Activated CD8-positive, alpha-beta T cell treated with anti-CD3 and anti-CD28 coated beads, Interleukin-2, amount 10 ng/mL, durations not matched to agents 7 days and 5 days (primary cell): Measurements from ENCODE around the gene NRGN. TPM values are rescaled to one million over a fixed set of nuclear protein-coding genes. Genes with fewer than 3 reads are reported as not detected.

ENCODE experiments used
- ATAC-seq: fragments of 150-1000 bp; cut with Tn5 transposase; one replicate; pipeline ENCODE4 v1.10.0; 2021; ENCODE audit warnings: moderate library complexity
- CTCF ChIA-PET: fragments of 350-600 bp; sonication (Branson Sonifier 250); formaldehyde crosslinking; loops from one replicate; lab custom pipeline; 2021; ENCODE audit warnings: antibody characterized with exemption; lab: Charles Lee
- POLR2A ChIA-PET: fragments of 350-600 bp; sonication (Branson Sonifier 250); formaldehyde crosslinking; loops from one replicate; lab custom pipeline; 2021; ENCODE audit warnings: antibody characterized with exemption; lab: Charles Lee
- DNase-seq: peaks from one replicate; pipeline ENCODE4 v3.0.0-alpha.2; 2020
- H3K27ac Mint-ChIP-seq: one replicate; pipeline ENCODE4 v1.8.0; 2021; ENCODE audit warnings: mild to moderate bottlenecking, mixed read lengths
- H3K27me3 Mint-ChIP-seq: one replicate; pipeline ENCODE4 v1.8.0; 2021; ENCODE audit warnings: low read depth, mixed read lengths
- H3K36me3 Mint-ChIP-seq: one replicate; pipeline ENCODE4 v1.8.0; 2021; ENCODE audit warnings: low read depth, mixed read lengths
- H3K4me1 Mint-ChIP-seq: one replicate; pipeline ENCODE4 v1.8.0; 2021; ENCODE audit warnings: low read depth, mixed read lengths
- H3K4me3 Mint-ChIP-seq: one replicate; pipeline ENCODE4 v1.8.0; 2021; ENCODE audit warnings: mild to moderate bottlenecking, mixed read lengths
- H3K9me3 Mint-ChIP-seq: one replicate; pipeline ENCODE4 v1.8.0; 2022; ENCODE audit warnings: mixed read lengths; ENCODE audit not compliant: insufficient read depth
- total RNA-seq, 2 experiments: library from RNA; stranded (reverse); gene quantifications; one replicate each; pipeline ENCODE4 v1.2.3, GENCODE V29; 2021

Gene NRGN
- total RNA-seq, 2 experiments from 2014 or later: 5.7 to 6.1 TPM

GRCh38 chr11:124751741-124752470, 12.2 kb downstream of the NRGN start, which contains the start of gene VSIG2:
Gene VSIG2, minus strand, starts transcription at chr11:124752255. Its CDS starts 118 bp downstream, at chr11:124752137.
- peak within 1 kb of the TSS; percentile 67 for H3K27ac Mint-ChIP-seq
- no peak for ATAC-seq
- POLR2A ChIA-PET: interaction anchor here (0.6 kb wide), 2 partner anchors 77 to 129 kb away, joined by 3 read pairs; partner anchors contain the start of gene TBRG1
- peaks cover 29% of the 10 kb centered on the region for H3K4me1 Mint-ChIP-seq
- CTCF ChIA-PET: interaction anchor here (0.9 to 4.3 kb wide), 5 partner anchors 12 to 107 kb away, joined by 3 to 26 read pairs (median 3); partner anchors contain the start of gene ESAM
- no peaks in the 10 kb centered on the region for H3K36me3 Mint-ChIP-seq
- DNase-seq: no peak
- H3K27me3 Mint-ChIP-seq: peaks cover 18% of the 10 kb centered on the region
- H3K4me3 Mint-ChIP-seq: peak within 1 kb of the TSS; percentile 25
- H3K9me3 Mint-ChIP-seq: no peaks in the 10 kb centered on the region

GRCh38 chr11:124752471-124753102, 12.8 kb downstream of the NRGN start:
- DNase-seq (no peak), ATAC-seq (no peak)
- ChIA-PET POLR2A (interaction anchor here (0.6 kb wide), 2 partner anchors 78 to 130 kb away, joined by 3 read pairs; partner anchors contain the start of gene TBRG1), CTCF (interaction anchor here (0.6 to 4.3 kb wide), 8 partner anchors 11 to 124 kb away, joined by 3 to 26 read pairs (median 3); partner anchors contain the start of gene ESAM)
- Mint-ChIP-seq H3K27me3 (peaks cover 24% of the 10 kb centered on the region), H3K9me3 (no peaks in the 10 kb centered on the region), H3K4me1 (peaks cover 25% of the 10 kb centered on the region), H3K27ac (peak overlapping the region; percentile 67), H3K36me3 (no peaks in the 10 kb centered on the region), H3K4me3 (peak overlapping the region; percentile 25)

- Mint-ChIP-seq H3K27ac (no peak overlapping the region), H3K4me3 (no peak overlapping the region), H3K27me3 (peaks cover 23% of the 10 kb centered on the region), H3K9me3 (no peaks in the 10 kb centered on the region), H3K36me3 (no peaks in the 10 kb centered on the region), H3K4me1 (peaks cover 29% of the 10 kb centered on the region)
- DNase-seq (no peak), ATAC-seq (no peak)
- ChIA-PET CTCF (interaction anchor here (0.6 to 4.3 kb wide), 8 partner anchors 10 to 123 kb away, joined by 3 to 26 read pairs (median 3); partner anchors contain the start of gene ESAM), POLR2A (no interaction called here)
Measured at GRCh38 chr11:124753205-124753604, 13.5 kb downstream of the NRGN start.

GRCh38 chr11:124753624-124754023, 13.9 kb downstream of the NRGN start:
- Mint-ChIP-seq H3K27ac (no peak overlapping the region), H3K4me1 (peaks cover 30% of the 10 kb centered on the region), H3K9me3 (no peaks in the 10 kb centered on the region), H3K4me3 (no peak overlapping the region), H3K27me3 (peaks cover 26% of the 10 kb centered on the region), H3K36me3 (no peaks in the 10 kb centered on the region)
- DNase-seq (no peak), ATAC-seq (no peak)
- CTCF ChIA-PET: interaction anchor here (0.9 to 4.3 kb wide), 4 partner anchors 10 to 123 kb away, joined by 3 to 26 read pairs (median 4); partner anchors contain the start of gene ESAM
- POLR2A ChIA-PET: no interaction called here

GRCh38 chr11:124754309-124754708, 14.6 kb downstream of the NRGN start:
- Mint-ChIP-seq H3K9me3 (no peaks in the 10 kb centered on the region), H3K27ac (no peak overlapping the region), H3K4me3 (no peak overlapping the region), H3K4me1 (peaks cover 26% of the 10 kb centered on the region), H3K27me3 (peaks cover 31% of the 10 kb centered on the region), H3K36me3 (no peaks in the 10 kb centered on the region)
- DNase-seq: no peak
- no peak for ATAC-seq
- ChIA-PET CTCF (interaction anchor here (1.0 to 4.3 kb wide), 2 partner anchors 9 to 84 kb away, joined by 3 to 26 read pairs; partner anchors contain the start of gene ESAM), POLR2A (no interaction called here)

GRCh38 chr11:124754710-124755109, 15.0 kb downstream of the NRGN start:
- H3K36me3 Mint-ChIP-seq: no peaks in the 10 kb centered on the region
- no peak for ATAC-seq
- no peaks in the 10 kb centered on the region for H3K9me3 Mint-ChIP-seq
- no peak for DNase-seq
- CTCF ChIA-PET: interaction anchor here (1.0 to 4.3 kb wide), 4 partner anchors 9 to 86 kb away, joined by 3 to 26 read pairs (median 6); partner anchors contain the start of gene ESAM
- peaks cover 28% of the 10 kb centered on the region for H3K4me1 Mint-ChIP-seq
- H3K27me3 Mint-ChIP-seq: peaks cover 34% of the 10 kb centered on the region
- POLR2A ChIA-PET: no interaction called here
- no peak overlapping the region for H3K4me3 Mint-ChIP-seq
- H3K27ac Mint-ChIP-seq: peak overlapping the region; percentile 61

- Mint-ChIP-seq H3K27ac (no peak overlapping the region), H3K4me3 (no peak overlapping the region)
- no peak for DNase-seq
Measured at GRCh38 chr11:124756033-124756752, 16.5 kb downstream of the NRGN start.

GRCh38 chr11:124756753-124757227, 17.0 kb downstream of the NRGN start:
- POLR2A ChIA-PET: no interaction called here

More at GRCh38 chr11:124756033-124756752, 16.5 kb downstream of the NRGN start:
- POLR2A ChIA-PET: no interaction called here
- no peaks in the 10 kb centered on the region for H3K36me3 Mint-ChIP-seq
- ATAC-seq: no peak
- H3K27me3 Mint-ChIP-seq: peaks cover 40% of the 10 kb centered on the region
- CTCF ChIA-PET: interaction anchor here (0.6 to 2.3 kb wide), 6 partner anchors 9 to 87 kb away, joined by 3 to 7 read pairs (median 5); no protein-coding TSS in a partner anchor
- no peaks in the 10 kb centered on the region for H3K9me3 Mint-ChIP-seq
- peaks cover 31% of the 10 kb centered on the region for H3K4me1 Mint-ChIP-seq

GRCh38 chr11:124757320-124757719, 17.6 kb downstream of the NRGN start:
- ATAC-seq (no peak), DNase-seq (no peak)
- ChIA-PET POLR2A (no interaction called here), CTCF (interaction anchor here (1.5 to 2.3 kb wide), 3 partner anchors 11 to 88 kb away, joined by 6 to 23 read pairs (median 7); no protein-coding TSS in a partner anchor)
- Mint-ChIP-seq H3K27me3 (peaks cover 46% of the 10 kb centered on the region), H3K9me3 (no peaks in the 10 kb centered on the region), H3K4me3 (no peak overlapping the region), H3K36me3 (no peaks in the 10 kb centered on the region), H3K27ac (no peak overlapping the region), H3K4me1 (peaks cover 37% of the 10 kb centered on the region)

More at GRCh38 chr11:124756753-124757227, 17.0 kb downstream of the NRGN start:
- Mint-ChIP-seq H3K27me3 (peaks cover 46% of the 10 kb centered on the region), H3K4me3 (no peak overlapping the region), H3K36me3 (no peaks in the 10 kb centered on the region), H3K27ac (no peak overlapping the region), H3K9me3 (no peaks in the 10 kb centered on the region), H3K4me1 (peaks cover 36% of the 10 kb centered on the region)
- no peak for DNase-seq
- ATAC-seq: no peak
- CTCF ChIA-PET: interaction anchor here (1.5 to 2.3 kb wide), 3 partner anchors 10 to 88 kb away, joined by 6 to 7 read pairs (median 7); no protein-coding TSS in a partner anchor

- Mint-ChIP-seq H3K27ac (no peak overlapping the region), H3K36me3 (no peaks in the 10 kb centered on the region), H3K27me3 (peaks cover 46% of the 10 kb centered on the region), H3K4me3 (peak overlapping the region; percentile 58), H3K9me3 (no peaks in the 10 kb centered on the region), H3K4me1 (peaks cover 39% of the 10 kb centered on the region)
- peak; percentile 70 for ATAC-seq
- ChIA-PET POLR2A (interaction anchor here (2.8 kb wide), 1 partner anchor 12 kb away, joined by 7 read pairs; no protein-coding TSS in a partner anchor), CTCF (interaction anchor here (0.9 to 2.3 kb wide), 12 partner anchors 9 to 114 kb away, joined by 3 to 23 read pairs (median 4); no protein-coding TSS in a partner anchor)
- peak; percentile 78 for DNase-seq
Measured at GRCh38 chr11:124758355-124759265, 18.9 kb downstream of the NRGN start.
